NB4 (cell line): ENCODE data around the gene MED13L.
A peak's percentile ranks its signal among the peaks of the same experiment; 100 is the strongest.

Experiments used
- CTCF ChIP-seq: IDR thresholded peaks from one replicate; pipeline ENCODE4 v1.5.1; 2012; ENCODE audit warnings: low read depth, low read length
- TF ChIP-seq, protein P1 (sequence below): IDR thresholded peaks from 2 replicates; pipeline ENCODE4 v1.6.1; 2011; ENCODE audit warnings: low read depth, low read length

DNA sequence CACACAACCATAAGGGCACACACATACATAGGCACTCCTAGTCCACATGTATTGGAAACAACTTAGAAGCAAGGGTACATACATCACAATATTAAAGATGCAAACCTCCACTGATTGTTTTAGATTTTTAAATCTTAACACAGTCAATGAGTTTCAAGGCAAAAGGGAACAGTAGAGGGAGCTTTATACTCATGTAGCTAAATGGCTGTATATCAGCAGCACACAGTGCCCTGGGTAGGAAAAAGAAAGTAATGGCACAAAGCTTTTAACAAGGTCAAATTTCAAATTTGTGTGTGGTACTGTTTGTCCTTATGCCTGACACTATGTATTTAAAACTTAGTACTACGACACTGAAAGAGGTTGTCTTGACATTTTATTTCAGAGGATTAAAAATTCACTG lies 262.0 kb downstream of the MED13L start:
- TF ChIP-seq CTCF, result peak; percentile 33
- TF ChIP-seq, protein P1, sequence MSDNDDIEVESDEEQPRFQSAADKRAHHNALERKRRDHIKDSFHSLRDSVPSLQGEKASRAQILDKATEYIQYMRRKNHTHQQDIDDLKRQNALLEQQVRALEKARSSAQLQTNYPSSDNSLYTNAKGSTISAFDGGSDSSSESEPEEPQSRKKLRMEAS, result no peak
